ENCODE results near the gene DNASE1L2.

The DNASE1L2 gene

GRCh38 chr16:2271848-2272461, 35.7 kb downstream of the DNASE1L2 start:
- no peak for DNase-seq

- DNase-seq = no peak
These were observed 37.2 kb downstream of the DNASE1L2 start for GRCh38 chr16:2273484-2273883.

- no peak for DNase-seq
These were observed 37.7 kb downstream of the DNASE1L2 start for GRCh38 chr16:2273931-2274330.

GRCh38 chr16:2275476-2276367, 39.5 kb downstream of the DNASE1L2 start:
- no peak for DNase-seq

GRCh38 chr16:2276368-2277195, 40.3 kb downstream of the DNASE1L2 start:
- DNase-seq = no peak

- DNase-seq = no peak
These were observed 41.4 kb downstream of the DNASE1L2 start for GRCh38 chr16:2277466-2278271.

GRCh38 chr16:2278272-2278608, 42.0 kb downstream of the DNASE1L2 start:
- DNase-seq = no peak

- DNase-seq = no peak
These were observed 42.9 kb downstream of the DNASE1L2 start for GRCh38 chr16:2278956-2279800.

GRCh38 chr16:2280461-2280860, 44.2 kb downstream of the DNASE1L2 start:
- no peak for DNase-seq

GRCh38 chr16:2280981-2281542, 44.8 kb downstream of the DNASE1L2 start:
- DNase-seq = no peak

GRCh38 chr16:2282262-2282661, 46.0 kb downstream of the DNASE1L2 start:
- no peak for DNase-seq

GRCh38 chr16:2282866-2283555, 46.8 kb downstream of the DNASE1L2 start:
- no peak for DNase-seq

- no peak for DNase-seq
These were observed 47.9 kb downstream of the DNASE1L2 start for GRCh38 chr16:2284001-2284770.

GRCh38 chr16:2284797-2285576, 48.7 kb downstream of the DNASE1L2 start:
- DNase-seq = no peak

- DNase-seq = no peak
These were observed 49.5 kb downstream of the DNASE1L2 start for GRCh38 chr16:2285731-2286191.

GRCh38 chr16:2286550-2286949, 50.3 kb downstream of the DNASE1L2 start:
- no peak for DNase-seq

GRCh38 chr16:2287916-2288547, 51.8 kb downstream of the DNASE1L2 start:
- DNase-seq = no peak

Measured in NCI-H526 treated with DMSO at 0.1 percent for 48 hours (cell line).